NCI-H2107 treated with DMSO at 0.1 percent for 48 hours (cell line): ENCODE data around the gene OR4E2.
A peak's percentile ranks its signal among the peaks of the same experiment; 100 is the strongest.
"Not testable (repeated sequence)": the region's sequence is repeated elsewhere in the genome, so short reads cannot be mapped to it uniquely, and the experiment has no call there.

ENCODE experiments used
- DNase-seq: peaks from one replicate; lab custom pipeline; 2025; ENCODE audit not compliant: unreplicated experiment; lab: John Stamatoyannopoulos, UW

OR4E2 gene

GRCh38 chr14:21694425-21694824, 40.8 kb downstream of the OR4E2 start:
- no peak for DNase-seq

GRCh38 chr14:21697662-21698061, 44.0 kb downstream of the OR4E2 start:
- DNase-seq = not testable (repeated sequence)

- DNase-seq = not testable (repeated sequence)
Observed at GRCh38 chr14:21698538-21698937, 44.9 kb downstream of the OR4E2 start.

- no peak for DNase-seq
Observed at GRCh38 chr14:21699551-21699950, 45.9 kb downstream of the OR4E2 start.

GRCh38 chr14:21702316-21702715, 48.7 kb downstream of the OR4E2 start:
- no peak for DNase-seq

GRCh38 chr14:21703357-21704326, 50.0 kb downstream of the OR4E2 start:
- DNase-seq = no peak

- no peak for DNase-seq
Observed at GRCh38 chr14:21704338-21704737, 50.7 kb downstream of the OR4E2 start.

- DNase-seq = peak; percentile 10
Observed at GRCh38 chr14:21711360-21711961, 57.8 kb downstream of the OR4E2 start.

GRCh38 chr14:21712036-21712435, 58.4 kb downstream of the OR4E2 start:
- no peak for DNase-seq

- no peak for DNase-seq
Observed at GRCh38 chr14:21714318-21714929, 60.8 kb downstream of the OR4E2 start.
